GM21367 (cell line): ENCODE data around the gene MYOG.

Experiments
- ATAC-seq: cut with Tn5 transposase; IDR thresholded peaks from one replicate; pipeline ENCODE4 v1.9.1; 2021; ENCODE audit not compliant: unreplicated experiment

Gene MYOG

DNA sequence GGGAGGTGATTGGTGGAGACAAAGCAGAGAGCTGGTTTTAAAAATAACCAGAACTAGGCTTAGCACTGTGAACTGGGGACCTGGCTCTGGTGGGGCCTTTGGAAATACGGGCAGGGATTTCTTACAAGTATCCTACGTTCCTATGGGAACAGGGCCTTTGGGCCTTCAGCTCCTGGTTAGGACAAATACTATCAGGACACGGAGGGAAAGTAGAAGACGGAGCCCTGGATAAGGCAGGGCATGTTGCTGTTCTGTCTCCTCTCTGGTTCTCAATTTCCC lies 5.3 kb upstream of the MYOG start:
- no peak for ATAC-seq

DNA sequence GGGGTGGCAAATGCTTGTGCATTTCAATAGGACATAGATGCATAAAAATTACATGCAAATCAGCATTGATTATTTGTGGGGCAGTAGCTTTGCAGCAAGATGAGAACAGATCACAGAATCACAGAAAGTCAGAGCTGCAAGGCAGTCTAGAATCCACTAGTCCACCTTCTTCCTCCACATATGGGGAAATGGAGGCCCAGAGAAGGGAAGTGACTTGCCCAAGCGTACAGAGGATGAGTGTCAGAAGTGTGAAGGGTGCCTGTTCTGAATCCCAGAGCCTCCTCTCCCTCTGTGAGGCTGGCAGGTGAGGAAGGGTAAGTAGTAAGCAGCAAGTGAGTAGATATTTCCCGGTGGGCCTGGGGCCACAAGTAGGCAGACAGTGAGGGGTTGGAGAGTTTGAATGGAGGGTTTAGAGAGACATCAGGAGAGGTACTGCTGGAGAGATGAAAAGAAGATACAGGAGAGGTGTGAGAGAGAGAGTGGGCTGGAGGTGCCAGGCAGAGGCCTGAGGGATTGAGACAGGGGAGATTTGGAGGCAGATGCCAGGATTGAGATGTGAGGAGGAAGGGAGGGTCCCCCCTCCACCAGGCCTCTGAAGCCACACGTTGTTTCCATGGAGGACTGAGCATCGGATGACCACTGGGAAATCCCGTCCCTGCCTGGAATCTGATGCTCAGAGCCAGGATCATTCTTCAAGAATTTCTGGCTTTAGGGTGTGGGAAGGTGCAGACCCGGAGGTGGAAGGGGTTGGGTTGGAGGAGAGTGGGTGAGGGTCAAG lies 4.8 kb upstream of the MYOG start:
- ATAC-seq = no peak

DNA sequence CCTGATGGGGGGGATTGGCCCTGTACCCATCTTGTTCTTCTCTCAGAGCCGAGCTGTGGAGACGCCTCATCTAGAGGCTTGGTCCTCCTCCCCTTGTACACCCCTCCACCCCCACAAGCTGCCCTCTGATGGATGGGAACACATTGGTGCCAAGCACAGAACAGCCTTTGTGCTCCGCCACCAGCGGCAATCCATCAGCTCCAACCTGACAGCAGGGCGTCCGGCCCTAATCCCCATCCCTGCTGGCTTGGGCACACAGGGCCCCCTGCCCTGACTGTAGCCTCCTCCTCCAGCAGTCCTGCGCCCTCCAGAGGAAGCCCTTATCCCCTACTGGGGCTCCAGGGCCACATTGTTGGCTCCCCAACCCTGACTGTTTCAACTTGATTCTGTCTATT lies 3.8 kb upstream of the MYOG start:
- ATAC-seq = no peak

DNA sequence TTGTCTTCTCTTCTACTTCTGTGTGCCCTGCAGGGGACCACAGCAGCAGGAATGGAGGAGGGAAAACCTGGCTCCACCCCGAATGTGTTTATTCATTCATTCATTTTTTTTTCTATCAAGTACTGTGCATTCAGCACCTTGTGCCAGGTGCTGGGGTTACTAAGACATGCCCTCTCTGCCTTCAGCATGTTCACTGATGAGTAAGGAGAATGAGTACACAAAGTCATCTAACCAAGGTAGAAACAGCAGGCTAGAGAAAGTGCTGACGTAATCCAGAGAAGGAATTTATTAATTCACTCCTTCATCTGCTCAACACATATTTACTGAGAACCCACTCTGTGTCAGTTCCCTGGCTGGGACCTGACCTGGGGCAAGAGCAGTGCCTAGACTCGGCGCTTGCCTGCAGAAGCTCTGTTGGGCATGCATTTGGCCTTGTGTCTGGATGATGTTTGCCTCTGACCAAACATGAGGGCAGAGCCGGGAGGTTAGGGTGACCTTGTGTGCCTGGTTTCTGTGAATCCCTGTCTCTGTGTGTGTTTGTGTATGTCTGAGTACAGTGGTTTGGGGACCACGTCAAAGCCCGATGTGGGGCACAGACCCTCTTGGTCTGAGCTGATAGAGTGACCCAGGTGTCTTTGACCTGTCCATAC lies 3.3 kb upstream of the MYOG start:
- no peak for ATAC-seq

DNA sequence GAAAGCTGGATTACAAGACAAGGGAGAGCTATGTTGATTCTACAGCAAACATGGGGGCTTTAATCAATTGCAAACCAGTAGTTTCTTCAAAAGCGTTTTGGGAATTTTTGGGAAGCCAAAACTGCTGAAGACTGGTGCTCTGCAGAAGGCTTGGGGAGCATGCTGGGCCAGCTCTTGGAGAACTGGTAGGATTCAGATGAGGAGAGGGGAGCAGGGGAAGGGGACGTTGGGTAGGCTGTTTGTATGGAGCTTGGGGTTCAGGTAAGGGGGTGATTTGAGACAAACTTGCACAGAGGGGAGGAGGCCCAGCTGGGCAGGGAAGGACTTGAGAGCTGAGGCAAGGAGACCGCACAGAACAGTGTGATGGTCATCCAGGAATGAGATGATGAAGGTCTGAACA lies 2.6 kb upstream of the MYOG start:
- no peak for ATAC-seq

DNA sequence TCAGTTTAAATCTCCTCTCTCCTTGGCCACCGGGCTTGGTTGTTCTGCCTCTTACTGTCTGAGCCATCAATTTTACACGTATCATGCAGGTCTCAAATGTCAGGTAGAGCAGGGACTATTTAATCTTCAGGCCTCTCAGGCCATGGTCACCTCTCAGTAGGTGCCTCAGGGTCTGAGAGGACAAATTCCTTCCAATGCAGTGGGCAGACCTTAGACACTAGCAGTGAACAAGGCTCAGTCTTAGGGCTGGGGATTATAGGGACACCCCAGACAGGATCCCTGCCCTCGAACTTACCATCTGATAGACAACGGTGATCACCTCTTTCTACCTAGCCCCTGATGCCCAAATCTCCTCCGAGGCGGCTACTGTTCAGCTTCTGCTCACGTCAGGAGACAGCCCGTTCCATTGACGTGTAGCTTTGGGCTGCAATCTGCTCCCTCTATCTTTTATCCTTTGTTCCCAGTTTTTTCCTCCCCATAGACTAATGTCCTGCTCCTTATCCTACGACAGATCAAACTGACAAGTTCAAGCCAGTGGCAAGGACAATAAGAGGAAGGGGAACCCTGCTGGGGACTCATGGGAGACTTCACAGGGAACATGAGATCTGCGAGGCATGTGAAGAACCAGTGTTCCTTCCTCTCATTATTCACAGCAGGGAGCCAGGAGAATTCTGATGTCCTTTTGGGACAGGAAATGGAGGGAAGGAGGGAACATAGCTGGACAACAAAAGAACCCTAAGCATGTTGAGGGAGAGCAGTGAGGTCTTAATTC lies 1.4 kb upstream of the MYOG start:
- ATAC-seq = no peak

DNA sequence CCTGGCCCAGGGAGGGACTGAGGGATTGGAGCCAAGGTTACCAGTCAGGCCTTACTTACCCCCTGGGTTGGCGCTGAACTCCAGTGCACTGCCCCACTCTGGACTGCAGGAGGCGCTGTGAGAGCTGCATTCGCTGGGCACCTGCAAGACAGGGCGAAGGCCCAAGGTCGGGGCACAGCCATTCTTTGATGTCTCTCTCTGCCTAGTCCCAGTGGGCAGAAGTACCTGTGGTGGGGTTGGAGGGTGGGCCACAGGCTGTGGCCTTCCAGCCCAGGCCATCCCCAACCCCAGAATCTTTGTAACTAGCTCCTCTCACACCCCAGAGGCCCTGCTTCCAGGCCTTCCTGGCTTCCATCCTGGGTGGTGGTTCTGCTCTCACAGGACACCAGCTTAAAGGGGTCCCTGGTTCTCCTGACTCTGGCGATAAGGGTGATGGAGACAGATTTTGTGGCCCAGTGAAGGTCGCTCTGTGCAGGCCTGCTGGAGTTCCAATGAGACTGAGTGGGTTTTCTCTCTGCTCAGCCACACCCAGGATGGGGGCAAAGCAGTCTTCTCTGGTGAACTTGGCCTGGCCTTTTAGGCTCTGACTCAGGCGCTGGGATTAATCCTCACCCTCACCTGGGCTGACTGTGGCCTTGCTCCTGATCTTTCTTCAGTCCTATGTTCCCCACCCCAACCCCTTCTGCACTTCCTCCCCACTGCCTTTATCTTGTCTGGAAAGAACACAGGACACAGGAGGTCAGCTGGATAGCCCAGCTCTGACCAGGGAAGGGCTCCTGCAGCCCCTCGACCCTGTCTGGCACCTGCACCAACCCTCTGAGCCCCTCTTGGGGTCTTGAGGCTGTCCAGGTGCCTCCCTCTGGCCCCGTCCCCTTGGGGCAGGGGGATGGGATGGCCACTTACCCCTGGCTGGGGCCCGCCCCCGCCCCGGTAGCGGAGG lies 954 bp downstream of the MYOG start:
- ATAC-seq = no peak

DNA sequence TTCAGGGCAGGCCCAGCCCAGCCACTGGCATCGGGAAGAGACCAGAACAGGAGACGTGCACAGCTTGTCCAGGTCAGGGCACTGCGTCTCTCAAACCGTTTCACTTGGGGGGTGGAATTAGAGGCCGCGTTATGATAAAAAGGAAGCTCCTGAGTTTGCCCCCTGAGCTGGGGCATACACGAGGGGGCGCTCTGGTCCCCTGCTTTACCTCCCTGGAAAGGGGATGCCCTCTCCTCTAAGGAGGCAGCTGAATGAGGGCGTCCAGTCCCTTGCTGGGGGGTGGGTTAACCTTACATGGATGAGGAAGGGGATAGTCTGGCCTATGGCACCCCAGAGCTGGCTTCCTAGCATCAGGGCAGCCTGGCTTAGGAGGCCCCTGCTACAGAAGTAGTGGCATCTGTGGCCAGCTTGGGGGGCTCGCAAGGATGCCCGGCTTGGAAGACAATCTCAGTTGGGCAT lies 2.3 kb downstream of the MYOG start:
- no peak for ATAC-seq

DNA sequence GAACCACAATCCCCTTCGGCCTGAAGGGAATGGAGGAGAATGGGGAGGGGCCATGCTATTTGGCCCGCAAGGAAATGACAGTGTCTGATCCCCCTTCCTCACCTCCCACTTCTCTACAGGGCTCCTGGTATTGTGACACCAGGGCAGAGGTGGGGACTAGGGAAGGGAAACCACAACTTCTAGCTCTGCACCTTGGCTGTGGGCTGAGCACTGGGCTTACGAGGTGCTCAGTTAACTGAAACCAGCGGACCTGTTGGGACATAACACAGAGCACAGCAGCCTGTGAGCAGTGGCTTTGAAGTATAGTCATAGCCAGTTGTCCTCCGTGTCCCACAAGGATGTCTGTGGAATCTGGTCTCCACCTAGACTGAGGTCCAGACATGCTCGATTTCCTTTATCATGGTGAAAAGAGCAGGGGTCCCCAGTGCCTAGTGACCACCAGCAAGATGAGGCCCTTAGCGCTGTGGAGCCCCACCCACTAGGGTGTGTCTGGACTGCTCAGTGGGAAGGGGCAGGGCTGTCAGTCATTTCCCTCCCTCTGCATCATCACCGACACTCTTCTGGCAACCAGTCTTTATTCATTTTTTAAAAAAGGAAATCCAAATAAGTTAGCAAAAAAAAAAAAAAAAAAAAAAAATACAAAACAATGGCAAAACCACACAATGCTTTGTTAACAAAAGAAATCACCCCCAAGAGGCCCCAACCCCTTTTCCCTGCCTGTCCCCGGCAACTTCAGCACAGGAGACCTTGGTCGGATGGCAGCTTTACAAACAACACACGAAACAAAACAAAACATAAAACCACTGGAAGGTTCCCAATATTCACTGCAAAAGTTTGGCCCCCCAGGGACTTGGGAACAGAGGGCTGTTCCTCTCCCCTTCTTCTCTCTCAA lies 3.0 kb downstream of the MYOG start:
- ATAC-seq = no peak

DNA sequence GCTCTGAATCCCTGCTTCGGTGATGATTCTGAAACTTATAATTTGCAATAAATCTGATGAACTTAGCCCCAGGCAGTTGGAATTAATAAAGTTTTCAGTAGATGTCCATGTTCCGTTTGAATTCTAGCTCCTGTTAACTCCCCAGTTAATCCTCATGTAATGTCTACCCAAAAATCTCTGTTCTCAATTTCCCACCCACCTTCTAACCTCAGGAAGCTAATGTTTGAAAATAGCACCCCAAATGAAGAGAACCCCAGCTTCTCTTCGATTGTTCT lies 3.6 kb downstream of the MYOG start:
- ATAC-seq = no peak

DNA sequence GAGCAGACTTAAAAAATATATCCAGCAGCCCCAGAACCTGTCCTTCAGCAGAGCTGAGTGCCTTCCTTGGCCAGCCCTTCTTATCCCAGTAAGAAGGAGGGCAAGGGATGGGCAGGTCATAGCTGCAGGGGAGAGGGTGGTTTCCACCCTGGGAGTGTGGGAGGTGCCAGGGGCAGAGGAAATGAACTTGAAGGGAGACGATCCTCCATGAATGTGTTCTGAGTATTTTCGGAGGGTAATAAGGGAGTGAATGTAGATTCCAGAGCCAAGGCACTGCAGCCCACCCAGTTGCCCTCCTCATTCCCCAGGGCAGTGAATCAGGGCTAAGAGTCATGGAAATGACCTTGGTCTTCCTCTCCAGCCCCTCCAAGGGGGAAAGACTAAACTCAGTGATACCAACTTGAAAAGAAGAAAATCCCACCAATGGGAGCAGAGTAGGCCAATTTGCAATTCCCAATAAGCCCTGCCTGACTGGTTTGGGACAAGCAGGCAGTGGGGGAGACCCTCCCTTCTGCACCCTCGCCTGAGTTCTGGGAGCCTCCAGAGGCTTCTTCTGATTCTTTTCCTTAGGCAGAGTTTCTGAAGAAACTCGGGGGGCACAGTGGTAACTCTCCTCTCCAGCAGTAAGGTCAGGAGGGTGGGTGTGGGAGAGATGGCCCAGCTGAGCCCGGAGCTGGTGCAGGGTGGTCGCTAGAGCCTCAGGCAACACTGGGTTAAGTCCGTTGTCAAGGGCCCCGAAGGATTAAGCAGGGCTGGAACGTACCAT lies 4.2 kb downstream of the MYOG start:
- no peak for ATAC-seq

DNA sequence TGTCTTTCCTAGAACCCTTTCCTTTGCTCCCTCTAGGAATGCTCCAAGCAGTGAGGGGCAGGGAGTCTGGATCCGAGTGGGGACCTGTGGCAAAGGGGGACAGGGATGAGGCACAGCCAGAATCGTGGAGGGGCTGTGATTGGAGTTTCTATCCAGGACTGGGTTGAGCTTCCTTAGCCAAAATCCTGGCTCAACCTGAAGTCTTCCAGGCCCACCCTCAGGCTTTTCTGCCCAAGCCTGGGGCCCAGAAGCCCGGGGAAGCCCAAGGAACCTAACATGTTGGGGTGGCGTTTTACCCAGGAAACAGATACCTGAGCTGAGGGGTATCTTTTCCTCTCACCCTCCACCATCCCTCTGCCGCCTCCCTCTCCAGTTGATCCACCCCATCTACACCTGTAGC lies 5.4 kb downstream of the MYOG start:
- ATAC-seq = no peak

DNA sequence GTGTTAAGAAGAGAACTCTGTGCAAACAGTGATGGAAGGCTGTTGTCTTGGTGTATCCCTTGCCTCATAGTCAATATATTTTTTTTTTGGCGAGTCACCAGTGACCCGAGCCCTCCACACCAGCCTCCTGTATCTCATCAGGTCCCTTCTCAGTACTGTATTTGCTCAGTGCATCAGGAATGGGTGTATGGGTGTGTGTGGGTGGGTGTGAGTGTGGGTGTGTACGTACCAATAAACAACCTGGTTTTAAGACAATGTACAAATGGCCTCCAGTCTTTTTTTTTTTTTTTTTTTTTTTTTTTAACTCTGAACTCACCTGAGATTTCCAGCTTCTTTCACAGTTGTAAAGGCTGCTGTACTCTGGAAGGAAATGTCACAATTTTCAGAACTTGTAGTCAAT lies 7.3 kb downstream of the MYOG start:
- no peak for ATAC-seq

DNA sequence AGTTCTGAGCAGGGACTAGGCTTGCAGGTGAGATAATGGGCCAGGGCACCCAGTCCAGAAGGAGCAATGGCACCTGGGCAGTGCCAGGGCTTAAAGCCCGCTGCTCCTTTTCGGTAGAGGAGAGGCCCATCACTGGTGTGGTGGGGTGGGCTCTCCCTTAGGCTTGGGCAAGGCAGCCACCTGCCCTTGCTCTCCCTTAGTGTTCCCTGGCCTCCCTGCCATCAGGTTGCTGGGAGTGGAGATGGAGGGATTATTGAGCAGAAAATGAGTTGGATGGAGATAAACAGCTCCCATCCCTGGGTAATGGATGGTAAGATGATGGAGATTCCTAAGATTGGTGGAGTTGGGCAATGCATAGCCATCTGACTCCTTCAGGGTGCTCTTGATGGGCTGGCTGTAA lies 7.9 kb downstream of the MYOG start:
- ATAC-seq = no peak

DNA sequence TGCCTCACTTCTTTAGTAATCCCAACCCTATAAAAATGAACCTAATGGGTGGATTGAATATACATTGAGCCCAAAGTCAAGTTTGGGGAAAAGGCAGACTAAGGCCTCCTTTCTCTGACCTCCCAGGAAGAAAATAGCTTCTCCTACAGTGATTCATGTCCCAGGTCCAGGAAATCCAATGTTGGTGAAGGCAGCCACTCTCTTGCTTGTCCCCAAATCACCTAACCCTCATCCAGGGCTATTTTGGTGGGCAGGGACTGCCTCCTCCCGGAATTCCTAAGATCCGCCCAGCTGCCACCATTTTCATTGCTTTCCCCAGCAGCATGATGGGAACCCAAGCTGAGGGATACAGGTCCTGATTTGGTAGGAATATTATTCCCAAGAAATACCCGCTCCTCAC lies 8.4 kb downstream of the MYOG start:
- ATAC-seq = no peak

DNA sequence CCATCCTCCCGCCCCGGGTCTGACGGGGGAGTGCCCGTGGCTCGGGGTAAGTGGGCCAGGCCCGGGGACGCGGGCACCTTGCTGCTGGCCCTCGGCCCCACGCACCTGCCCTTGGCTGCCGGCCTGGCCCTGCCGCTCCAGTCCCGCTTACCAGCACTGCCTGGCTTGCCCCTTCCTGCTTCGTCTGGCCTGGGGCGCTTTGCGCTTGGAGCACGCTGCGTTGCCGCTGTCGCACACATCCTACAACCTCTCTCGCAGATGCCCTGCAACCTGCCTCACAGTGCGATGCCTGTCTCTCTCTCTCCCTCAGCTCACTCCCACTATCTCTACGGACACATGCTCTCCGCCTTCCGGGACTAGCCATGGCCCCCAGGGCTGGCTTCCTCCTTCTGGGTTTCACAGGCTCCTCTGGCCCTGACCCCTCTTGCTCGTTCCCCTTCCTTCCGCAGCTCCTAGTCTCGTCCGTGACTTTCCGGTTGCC lies 9.7 kb downstream of the MYOG start:
- ATAC-seq = no peak

DNA sequence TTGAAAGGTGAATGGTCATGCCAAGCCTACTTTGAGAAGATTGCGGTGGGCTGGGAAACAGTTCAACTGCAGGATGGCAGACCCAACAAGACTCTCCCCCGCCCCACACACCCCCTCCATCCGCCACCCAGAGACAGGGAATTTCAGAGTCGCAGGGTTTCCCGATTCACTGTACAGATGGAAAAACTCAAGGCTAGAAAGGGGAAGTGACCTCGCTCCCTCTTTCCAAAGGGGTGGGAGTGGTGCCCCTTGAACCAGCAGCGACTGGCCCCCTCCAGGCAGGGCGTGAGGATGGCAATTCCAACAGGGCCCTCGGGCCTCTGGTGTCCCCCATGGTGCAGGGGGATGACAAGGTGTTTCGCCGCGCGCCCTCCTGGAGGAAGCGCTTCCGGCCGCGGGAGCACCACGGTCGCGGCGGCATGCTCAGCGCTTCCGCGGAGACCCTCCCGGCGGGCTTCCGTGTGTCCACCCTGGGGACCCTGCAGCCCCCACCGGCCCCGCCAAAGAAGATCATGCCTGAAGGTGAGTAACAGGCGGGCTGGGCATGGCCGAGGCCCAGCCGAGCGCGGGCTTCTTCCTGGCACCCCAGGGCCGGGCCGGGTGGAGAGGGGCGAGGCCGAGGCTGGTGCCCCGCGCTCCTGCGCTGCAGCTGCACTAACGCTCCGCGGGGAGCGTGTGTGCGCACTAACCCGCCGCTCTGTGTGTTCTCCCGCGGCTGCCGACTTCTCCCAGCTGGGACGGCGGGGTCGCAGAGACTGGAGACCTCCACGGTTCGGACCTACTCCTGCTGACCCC lies 10.4 kb downstream of the MYOG start:
- ATAC-seq = no peak

DNA sequence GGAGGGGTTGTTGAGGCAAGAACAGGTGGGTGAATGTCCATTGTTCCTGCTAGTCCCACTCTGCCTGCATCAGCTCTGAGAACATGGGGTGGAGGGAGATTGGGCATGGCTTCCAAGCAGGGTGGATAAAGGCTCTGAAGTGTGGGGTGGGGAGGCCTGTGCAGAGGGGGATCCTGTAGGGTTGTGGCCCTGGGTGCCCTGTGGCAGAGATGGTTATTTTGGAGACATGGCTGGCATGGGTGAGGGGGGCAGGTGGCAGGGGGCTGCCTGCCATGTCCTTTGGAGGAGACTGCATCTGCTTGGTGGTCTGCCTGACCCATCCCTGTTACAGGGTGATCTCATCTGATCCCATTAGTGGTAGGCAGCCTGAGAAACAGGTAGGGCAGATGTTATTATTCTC lies 11.2 kb downstream of the MYOG start:
- ATAC-seq = no peak

DNA sequence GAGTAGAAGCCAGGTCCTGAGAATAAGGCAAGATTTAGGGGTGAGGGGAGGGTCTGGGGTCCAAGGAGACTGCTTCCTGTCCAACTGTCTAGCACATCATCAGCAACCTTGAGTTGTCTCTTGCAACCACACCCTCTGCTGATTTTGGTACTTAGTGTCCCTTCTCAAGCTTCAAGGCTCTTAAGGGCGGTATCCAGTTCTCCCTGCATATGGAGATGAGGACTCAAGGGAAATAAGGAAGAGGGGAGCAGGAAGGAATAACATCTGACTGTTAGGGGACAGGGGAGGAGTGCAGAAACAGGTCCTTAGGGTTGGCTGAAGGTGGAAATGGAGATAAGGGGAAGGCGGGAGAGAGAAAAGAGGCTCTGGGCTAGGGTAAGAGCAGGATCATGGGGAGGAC lies 12.3 kb downstream of the MYOG start:
- ATAC-seq = no peak
